Measurements from ENCODE around the gene MOV10L1. TPM values are rescaled to one million over a fixed set of nuclear protein-coding genes. Genes with fewer than 3 reads are reported as not detected.
A peak's percentile ranks its signal among the peaks of the same experiment; 100 is the strongest.

MOV10L1 gene
- total and polyA plus RNA-seq, 9 of the 15 experiments (the other 6 are each of a cell fraction or from before 2014, with no cell fraction given): 0.06 to 0.43 (median 0.15) TPM

GRCh38 chr22:50201191-50202129, 111.7 kb downstream of the MOV10L1 start:
- Histone ChIP-seq H3K9me3 (replicated peaks; ENCODE audit: control insufficient read depth, insufficient read depth, low read depth, low read length) (peaks cover 3% of the 10 kb centered on the region; the same call in 1 of the 2 replicates), H3K4me1 (replicated peaks in 1 of 2; ENCODE audit: control insufficient read depth in 2 of 2, insufficient read depth in 2 of 2, low read length in 2 of 2) (peaks cover 5 to 47% of the 10 kb centered on the region in 2 experiments; a peak in 3 of 5 replicates), H3K27ac (ENCODE audit: extremely low read depth, low read depth, low read length) (peak overlapping the region; percentile 62; the same call in 2 of the 3 replicates), H3K9me1 (ENCODE audit: control insufficient read depth, insufficient read depth, low read length) (no peaks in the 10 kb centered on the region), H4K20me1 (replicated peaks; ENCODE audit: control insufficient read depth, insufficient read depth, low read length) (no peaks in the 10 kb centered on the region), H3K36me3 (ENCODE audit: control insufficient read depth, insufficient read depth, low read length) (peaks cover 38% of the 10 kb centered on the region; the same call in 1 of the 3 replicates), H3K4me2 (ENCODE audit: insufficient read depth, low read length) (peak overlapping the region; percentile 84), H3K27me3 (ENCODE audit: control insufficient read depth in 2 of 2, insufficient read depth in 2 of 2, low read length in 2 of 2) (no peaks in the 10 kb centered on the region), H2AFZ (ENCODE audit: low read depth, low read length) (peak overlapping the region; percentile 40; the same call in 1 of the 2 replicates), H3K9ac (ENCODE audit: insufficient read depth in 1 of 2, low read depth in 2 of 2, low read length in 2 of 2) (peak overlapping the region; percentile 70 to 95), H3K4me3 (peak overlapping the region; percentile 56), H3K79me2 (ENCODE audit: control insufficient read depth, insufficient read depth, low read length) (peaks cover 20% of the 10 kb centered on the region)
- ChIA-PET POLR2A (interaction anchor here (0.9 kb wide), 1 partner anchor 36 kb away, joined by 3 read pairs; no protein-coding TSS in a partner anchor), CTCF (ENCODE audit: low intra/inter-chr PET ratio) (no interaction called here)
- FAIRE-seq (no peak), ATAC-seq (peak; percentile 18), DNase-seq (ENCODE audit: extremely low read depth in 1 of 4, low spot score in 3 of 4) (peak; percentile 41 to 46 (median 46))
- WGBS (ENCODE audit: insufficient coverage, low coverage, missing lambda C conversion rate): 12% methylated on average over 18 of the region's 115 CpGs
- intact Hi-C loops (cut with micrococcal nuclease): no loop called here
- in situ Hi-C loops (cut with MboI): no loop called here
- no TSS peak for BruUV-seq (replicated peaks)
- TF ChIP-seq L3MBTL2 (IDR thresholded peaks at IDR 0.05) (peak; percentile 76), ZNF75A (CRISPR knock-in tag; IDR thresholded peaks at IDR 0.05) (no peak), SIN3B (IDR thresholded peaks at IDR 0.05; ENCODE audit: low read depth) (0 out of 2 replicates have a peak, but pooled peaks have one; percentile 16), HMGXB4 (CRISPR knock-in tag; IDR thresholded peaks at IDR 0.05) (0 out of 2 replicates have a peak, but pooled peaks have one; percentile 22), ZBTB7A (IDR thresholded peaks at IDR 0.05; ENCODE audit: borderline replicate concordance, control insufficient read depth, low read depth, low read length) (0 out of 2 replicates have a peak, but pooled peaks have one; percentile 30), RBFOX2 (IDR thresholded peaks at IDR 0.05; ENCODE audit: low read depth, low read length) (peak; percentile 15; the same call in 1 of the 2 replicates), BRCA1 (IDR thresholded peaks at IDR 0.05) (no peak), BRCA1 (CRISPR knock-in tag; IDR thresholded peaks at IDR 0.05) (no peak), SIN3A (IDR thresholded peaks at IDR 0.05; ENCODE audit: borderline replicate concordance in 2 of 2, control insufficient read depth in 1 of 2, low read depth in 2 of 2, low read length in 2 of 2) (peak in 1 of 2 experiments; percentile 28; a peak in 1 of 4 replicates), ZFPM2 (CRISPR knock-in tag; IDR thresholded peaks at IDR 0.05) (no peak), ERF (CRISPR knock-in tag; IDR thresholded peaks at IDR 0.05) (peak; percentile 78; the same call in 1 of the 2 replicates), ZSCAN32 (CRISPR knock-in tag; IDR thresholded peaks at IDR 0.05) (no peak), CCNT2 (IDR thresholded peaks at IDR 0.05; ENCODE audit: borderline replicate concordance, extremely low read depth, insufficient read length, low read depth, low read length) (peak; percentile 16)
- TF ChIP-seq, protein P1, sequence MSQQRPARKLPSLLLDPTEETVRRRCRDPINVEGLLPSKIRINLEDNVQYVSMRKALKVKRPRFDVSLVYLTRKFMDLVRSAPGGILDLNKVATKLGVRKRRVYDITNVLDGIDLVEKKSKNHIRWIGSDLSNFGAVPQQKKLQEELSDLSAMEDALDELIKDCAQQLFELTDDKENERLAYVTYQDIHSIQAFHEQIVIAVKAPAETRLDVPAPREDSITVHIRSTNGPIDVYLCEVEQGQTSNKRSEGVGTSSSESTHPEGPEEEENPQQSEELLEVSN (IDR thresholded peaks at IDR 0.05; ENCODE audit: borderline replicate concordance in 1 of 2, extremely low read depth in 1 of 2, insufficient read depth in 1 of 2, insufficient read length in 1 of 2, low read depth in 1 of 2, low read length in 1 of 2, poor library complexity in 1 of 2, severe bottlenecking in 1 of 2): peak; percentile 75 to 91

All from K562 (cell line).